Fibroblast of lung (primary cell): Measurements from ENCODE around the gene HOXA11.

Experiments used
- EZH2 ChIP-seq: IDR thresholded peaks from 2 replicates; pipeline ENCODE4 v1.5.1; 2012; ENCODE audit warnings: low read length, control low read depth, mild to moderate bottlenecking; ENCODE audit errors: missing control alignments
- TF ChIP-seq, protein P1 (sequence below), 2 donors: IDR thresholded peaks in 1 of 2; conservative IDR thresholded peaks in 1 of 2; 1 replicate in 1 of 2; 2 replicates in 1 of 2; pipeline ENCODE4 v1.5.1; 2011 to 2012; ENCODE audit warnings: low read length in 2 of 2, control low read depth in 1 of 2, inconsistent platforms in 1 of 2, low read depth in 1 of 2, mild to moderate bottlenecking in 1 of 2

DNA sequence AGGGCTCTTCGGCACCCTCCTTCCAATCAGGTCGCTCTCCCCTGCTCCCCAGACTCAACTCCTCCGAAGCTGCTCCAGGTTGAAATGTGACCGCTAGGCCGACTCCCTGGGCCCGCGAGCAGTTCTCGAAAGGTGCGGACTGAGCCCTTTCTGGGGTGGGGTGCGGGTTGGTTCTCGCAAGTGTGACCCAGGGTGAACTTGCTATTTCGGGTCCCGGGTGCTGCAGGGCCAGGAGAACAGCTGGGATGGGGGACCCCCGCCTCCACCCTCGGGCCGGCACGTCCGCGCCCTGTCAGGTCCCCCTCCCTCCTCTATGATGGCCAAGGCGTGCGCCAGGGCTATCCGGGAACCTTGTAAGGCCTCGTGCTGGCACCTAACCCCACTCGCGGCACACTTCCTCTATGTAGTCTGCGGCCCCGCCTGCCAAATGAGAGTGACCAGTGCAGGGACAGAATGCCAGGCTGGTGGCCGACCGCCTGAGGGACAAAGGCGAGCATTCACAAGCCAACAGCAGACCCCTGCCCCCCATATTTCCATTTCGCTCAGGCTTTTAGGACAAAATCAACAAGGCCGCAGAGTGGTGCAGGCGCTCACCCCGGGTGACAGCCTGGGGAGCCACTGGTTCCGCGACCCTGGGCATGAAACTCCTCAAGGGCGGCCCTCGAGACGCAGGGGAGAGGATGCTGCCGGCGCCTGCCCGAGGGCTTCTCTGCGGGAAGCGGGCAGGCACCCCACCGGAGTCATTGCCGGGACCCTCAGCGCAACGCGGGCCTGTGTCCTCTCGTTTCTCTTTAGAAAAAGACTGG, 28.6 kb upstream of the HOXA11 start:
- TF ChIP-seq, protein P1, sequence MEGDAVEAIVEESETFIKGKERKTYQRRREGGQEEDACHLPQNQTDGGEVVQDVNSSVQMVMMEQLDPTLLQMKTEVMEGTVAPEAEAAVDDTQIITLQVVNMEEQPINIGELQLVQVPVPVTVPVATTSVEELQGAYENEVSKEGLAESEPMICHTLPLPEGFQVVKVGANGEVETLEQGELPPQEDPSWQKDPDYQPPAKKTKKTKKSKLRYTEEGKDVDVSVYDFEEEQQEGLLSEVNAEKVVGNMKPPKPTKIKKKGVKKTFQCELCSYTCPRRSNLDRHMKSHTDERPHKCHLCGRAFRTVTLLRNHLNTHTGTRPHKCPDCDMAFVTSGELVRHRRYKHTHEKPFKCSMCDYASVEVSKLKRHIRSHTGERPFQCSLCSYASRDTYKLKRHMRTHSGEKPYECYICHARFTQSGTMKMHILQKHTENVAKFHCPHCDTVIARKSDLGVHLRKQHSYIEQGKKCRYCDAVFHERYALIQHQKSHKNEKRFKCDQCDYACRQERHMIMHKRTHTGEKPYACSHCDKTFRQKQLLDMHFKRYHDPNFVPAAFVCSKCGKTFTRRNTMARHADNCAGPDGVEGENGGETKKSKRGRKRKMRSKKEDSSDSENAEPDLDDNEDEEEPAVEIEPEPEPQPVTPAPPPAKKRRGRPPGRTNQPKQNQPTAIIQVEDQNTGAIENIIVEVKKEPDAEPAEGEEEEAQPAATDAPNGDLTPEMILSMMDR (conservative IDR thresholded peaks at IDR 0.05 in 1 of 2, IDR thresholded peaks at IDR 0.05 in 1 of 2; ENCODE audit: low read depth in 1 of 2, low read length in 2 of 2), result no peak
- peak; percentile 74 for TF ChIP-seq EZH2
